Omental fat pad (tissue), 4 donors: ENCODE data around the gene ZNF618. TPM values are rescaled to one million over a fixed set of nuclear protein-coding genes. Genes with fewer than 3 reads are reported as not detected.

Source experiments
- ATAC-seq: fragments of 150-250 bp; one replicate; pipeline ENCODE4 v1.9.1; 2016; ENCODE audit warnings: mild to moderate bottlenecking, moderate library complexity; ENCODE audit not compliant: low FRiP score
- DNase-seq: peaks from one replicate; pipeline ENCODE4 v3.0.0-alpha.2; 2019; ENCODE audit warnings: low spot score
- total RNA-seq, 4 donors: library from RNA; depleted of rRNA; stranded (reverse); fragments of >200 nt; gene quantifications; one replicate each; pipeline ENCODE4 v1.1.0, GENCODE V29; 2016
- TF ChIP-seq, protein P1 (sequence below), 3 donors: fragments of 450-650 bp; IDR thresholded peaks; one replicate each; pipeline ENCODE4 v1.5.1; 2016 to 2017; ENCODE audit warnings: antibody characterized with exemption in 3 of 3, mild to moderate bottlenecking in 3 of 3, moderate library complexity in 2 of 3

Gene ZNF618
- total RNA-seq, 4 donors from 2014 or later, result 2.2 to 8.8 (median 5.9) TPM

DNA sequence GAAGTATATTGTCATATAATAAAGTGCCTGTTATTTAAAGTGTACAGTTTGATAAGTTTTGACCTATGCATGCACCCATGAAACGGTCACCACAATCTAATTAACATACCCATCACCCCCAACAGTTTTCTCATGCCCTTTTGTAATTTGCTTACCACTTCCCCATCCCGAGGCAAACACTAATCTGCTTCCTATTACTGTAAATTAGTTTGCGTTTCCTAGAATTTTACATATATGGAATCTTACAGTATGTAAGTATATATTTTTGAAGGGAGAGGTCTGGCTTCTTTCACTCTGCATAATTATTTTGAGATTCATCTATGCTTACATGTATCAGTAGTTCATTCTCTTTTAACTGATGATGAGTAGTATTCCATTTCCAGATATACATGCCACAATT lies 145.5 kb downstream of the ZNF618 start:
- DNase-seq, result no peak
- ATAC-seq, result no peak
- TF ChIP-seq, protein P1, sequence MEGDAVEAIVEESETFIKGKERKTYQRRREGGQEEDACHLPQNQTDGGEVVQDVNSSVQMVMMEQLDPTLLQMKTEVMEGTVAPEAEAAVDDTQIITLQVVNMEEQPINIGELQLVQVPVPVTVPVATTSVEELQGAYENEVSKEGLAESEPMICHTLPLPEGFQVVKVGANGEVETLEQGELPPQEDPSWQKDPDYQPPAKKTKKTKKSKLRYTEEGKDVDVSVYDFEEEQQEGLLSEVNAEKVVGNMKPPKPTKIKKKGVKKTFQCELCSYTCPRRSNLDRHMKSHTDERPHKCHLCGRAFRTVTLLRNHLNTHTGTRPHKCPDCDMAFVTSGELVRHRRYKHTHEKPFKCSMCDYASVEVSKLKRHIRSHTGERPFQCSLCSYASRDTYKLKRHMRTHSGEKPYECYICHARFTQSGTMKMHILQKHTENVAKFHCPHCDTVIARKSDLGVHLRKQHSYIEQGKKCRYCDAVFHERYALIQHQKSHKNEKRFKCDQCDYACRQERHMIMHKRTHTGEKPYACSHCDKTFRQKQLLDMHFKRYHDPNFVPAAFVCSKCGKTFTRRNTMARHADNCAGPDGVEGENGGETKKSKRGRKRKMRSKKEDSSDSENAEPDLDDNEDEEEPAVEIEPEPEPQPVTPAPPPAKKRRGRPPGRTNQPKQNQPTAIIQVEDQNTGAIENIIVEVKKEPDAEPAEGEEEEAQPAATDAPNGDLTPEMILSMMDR (IDR thresholded peaks at IDR 0.05), result no peak

DNA sequence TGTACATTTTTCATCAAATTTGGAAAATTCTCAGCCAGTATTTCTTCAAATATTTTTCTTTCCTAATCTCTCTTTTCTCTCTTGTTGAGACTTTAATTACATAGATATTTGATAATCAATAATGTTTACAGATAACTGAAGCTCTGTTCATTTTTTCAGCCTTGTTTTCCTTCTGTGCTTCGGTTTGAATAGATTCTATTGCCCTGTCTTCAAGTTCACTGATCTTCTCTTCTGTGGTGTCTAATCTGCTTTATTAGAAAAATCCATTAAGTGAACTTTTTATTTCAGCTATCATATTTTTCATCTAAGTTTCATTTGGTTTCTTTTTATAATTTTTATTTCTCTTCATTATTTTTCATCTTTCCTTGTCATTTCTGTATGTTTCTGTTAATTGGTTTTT lies 147.9 kb downstream of the ZNF618 start:
- DNase-seq, result no peak
- TF ChIP-seq, protein P1 (IDR thresholded peaks at IDR 0.05), result no peak
- no peak for ATAC-seq

DNA sequence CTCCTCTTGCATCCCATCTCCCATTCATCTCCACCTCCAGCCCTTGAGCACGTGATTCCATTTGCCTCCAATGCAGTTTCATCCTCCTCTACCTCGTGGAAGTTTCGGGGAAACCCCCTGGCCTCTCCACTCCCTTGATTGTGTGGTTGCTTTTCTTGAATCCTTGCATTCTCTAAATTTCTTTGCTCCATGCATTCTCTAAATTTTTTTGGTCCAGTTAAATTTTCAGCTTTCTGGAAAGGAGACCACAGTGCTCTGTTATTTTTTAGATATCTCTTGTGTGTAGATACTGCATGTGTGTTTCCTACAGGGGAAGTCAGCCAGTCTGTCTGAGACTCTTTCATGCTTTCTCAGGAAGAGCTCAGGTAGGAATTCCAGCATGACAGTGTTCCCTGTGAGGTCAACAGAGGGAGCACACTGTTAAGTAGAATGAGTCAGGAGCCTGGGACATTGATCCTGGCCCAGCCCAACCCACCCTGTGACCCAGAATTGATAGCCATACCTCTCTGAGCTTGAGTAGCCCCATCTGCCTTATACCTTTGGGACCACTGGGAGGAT lies 149.2 kb downstream of the ZNF618 start:
- ATAC-seq, result no peak
- TF ChIP-seq, protein P1 (IDR thresholded peaks at IDR 0.05), result no peak
- DNase-seq, result no peak

DNA sequence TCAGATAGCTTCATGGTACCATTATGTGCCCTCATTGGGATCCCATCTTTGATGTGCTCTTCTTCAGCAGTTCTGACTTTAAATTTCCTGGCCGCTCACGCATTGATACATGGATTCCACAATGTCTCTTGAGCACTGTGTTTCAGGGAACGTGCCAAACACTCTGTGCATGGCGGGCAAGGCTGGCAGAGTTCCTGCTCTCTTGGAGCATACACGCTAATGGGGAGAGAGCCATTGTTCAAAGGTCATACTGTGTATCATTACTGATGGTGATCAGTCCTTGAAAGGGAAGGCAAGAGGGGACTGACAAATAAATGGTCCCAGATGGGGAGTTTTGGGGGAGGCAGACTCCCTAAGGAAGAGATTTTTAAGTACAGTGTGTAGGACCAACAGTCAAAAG lies 149.7 kb downstream of the ZNF618 start:
- DNase-seq (no peak), ATAC-seq (no peak)

DNA sequence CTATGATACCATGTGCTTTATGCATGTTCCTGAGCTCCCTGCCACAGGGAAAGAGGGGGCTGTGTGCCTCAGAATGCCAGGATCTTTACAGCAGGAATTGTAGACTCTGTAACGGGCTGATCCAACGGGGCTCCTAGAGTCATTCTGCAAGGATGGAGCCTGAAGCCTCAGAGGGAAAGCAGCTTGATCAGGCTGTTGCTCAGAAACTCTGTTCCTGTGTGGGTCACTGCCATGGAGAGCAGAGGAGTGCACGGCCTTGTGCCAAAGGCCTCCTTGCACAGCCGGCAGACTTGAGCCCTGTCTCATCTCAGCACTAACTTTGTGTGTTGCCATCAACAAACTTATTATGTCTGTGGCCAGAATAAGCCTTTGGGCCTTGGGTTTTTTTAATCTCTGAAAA lies 150.2 kb downstream of the ZNF618 start:
- ATAC-seq (no peak), DNase-seq (no peak)

More for the DNA sequence above, 149.7 kb downstream of the ZNF618 start:
- TF ChIP-seq, protein P1 (IDR thresholded peaks at IDR 0.05), result no peak

DNA sequence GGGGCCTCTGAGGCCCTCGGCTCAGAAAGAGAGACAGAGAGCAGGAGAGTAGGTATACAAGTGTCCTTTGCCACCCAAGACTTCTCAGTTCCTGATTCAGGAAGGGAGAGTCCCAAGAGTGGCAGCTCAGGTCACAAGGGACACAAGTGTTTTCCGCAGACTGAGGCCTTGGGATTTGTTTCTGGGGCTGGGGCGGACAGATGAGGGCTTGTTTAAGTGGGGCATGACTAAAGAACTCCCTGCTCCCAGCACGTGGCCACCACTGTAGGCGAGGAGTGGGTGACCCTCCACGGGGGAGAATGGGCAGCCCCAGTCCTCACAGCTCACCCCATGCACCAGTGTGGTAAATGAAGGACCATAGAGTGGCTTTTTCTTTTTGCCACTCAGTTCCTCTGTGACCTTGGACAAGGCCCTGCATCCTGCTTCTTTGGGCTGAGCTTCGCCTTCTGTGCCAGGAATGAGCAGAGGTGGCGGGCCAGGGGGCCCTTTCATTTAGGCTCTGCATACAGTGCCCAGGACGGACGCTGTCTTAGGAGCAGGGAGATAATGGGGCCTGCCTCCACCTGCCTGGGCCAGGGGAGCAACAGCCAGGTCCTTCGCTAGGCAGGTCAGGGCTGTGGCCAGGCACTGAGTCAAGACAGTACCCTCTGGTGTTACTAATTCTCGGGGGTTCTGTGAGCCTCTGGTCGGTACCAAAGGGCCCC lies 151.2 kb downstream of the ZNF618 start:
- DNase-seq, result no peak
- ATAC-seq, result no peak

More for the DNA sequence above, 150.2 kb downstream of the ZNF618 start:
- TF ChIP-seq, protein P1 (IDR thresholded peaks at IDR 0.05), result no peak

More for the DNA sequence above, 151.2 kb downstream of the ZNF618 start:
- TF ChIP-seq, protein P1 (IDR thresholded peaks at IDR 0.05), result no peak
